HepG2 (cell line): ENCODE measurements around the gene LRRC8E. TPM values are rescaled to one million over a fixed set of nuclear protein-coding genes. Genes with fewer than 3 reads are reported as not detected.
A peak's percentile ranks its signal among the peaks of the same experiment; 100 is the strongest.

Experiments used
- ATAC-seq: fragments of 200-7000 bp; cut with Tn5 transposase; 3 replicates; pipeline ENCODE4 v1.9.1; 2020; ENCODE audit warnings: mild to moderate bottlenecking, moderate library complexity
- BruUV-seq: library from RNA; stranded (reverse); fragments of 400-500 nt; replicated peaks from 2 replicates; lab custom pipeline; 2021; lab: Mats Ljungman, UMichigan
- CTCF ChIA-PET: fragments of 300-600 bp; formaldehyde crosslinking; extraction: SDS; loops from one replicate; lab custom pipeline; 2021; ENCODE audit warnings: low total read pairs, inconsistent platforms, low intra/inter-chr PET ratio; lab: Yijun Ruan, JAX
- POLR2A ChIA-PET: fragments of 350-600 bp; sonication (Branson Sonifier 250); formaldehyde crosslinking; loops from one replicate; lab custom pipeline; 2020; ENCODE audit warnings: antibody characterized with exemption, inconsistent platforms; lab: Yijun Ruan, JAX
- DNase-seq: peaks from one replicate; pipeline ENCODE4 v3.0.0-alpha.2; 2015; ENCODE audit warnings: low spot score
- FAIRE-seq: peaks from 3 replicates; lab custom pipeline; 2011; peaks lifted over from hg19 to GRCh38; lab: Jason Lieb, UNC
- H2AFZ ChIP-seq: one replicate; pipeline ENCODE4 v1.6.1; 2011; ENCODE audit warnings: low read length, inconsistent platforms
- H3K27ac ChIP-seq: fragments of 300-600 bp; 3 replicates; pipeline ENCODE4 v1.8.0; 2011; ENCODE audit warnings: mixed run types, mild to moderate bottlenecking, mixed read lengths, low read length, inconsistent platforms; ENCODE audit not compliant: insufficient read depth; ENCODE audit errors: extremely low read length
- H3K27me3 ChIP-seq, 2 experiments: fragments of 200-600 bp in 1 of 2; 2 replicates in 1 of 2; 3 replicates in 1 of 2; pipeline versions ENCODE4 v1.6.0 to v1.8.0; 2011; ENCODE audit warnings: low read length in 2 of 2, mild to moderate bottlenecking in 2 of 2, moderate library complexity in 2 of 2, inconsistent platforms in 1 of 2; ENCODE audit not compliant: insufficient read depth in 2 of 2, control insufficient read depth in 1 of 2
- H3K36me3 ChIP-seq, 2 experiments: fragments of 200-600 bp in 1 of 2; replicated peaks in 1 of 2; 2 replicates in 1 of 2; 3 replicates in 1 of 2; pipeline versions ENCODE4 v1.5.1 to v1.8.0; 2011; ENCODE audit warnings: low read length in 2 of 2, inconsistent platforms in 1 of 2; ENCODE audit not compliant: insufficient read depth in 2 of 2, control insufficient read depth in 1 of 2
- H3K4me1 ChIP-seq: 2 replicates; pipeline ENCODE4 v1.5.1; 2012; ENCODE audit warnings: low read length, inconsistent platforms; ENCODE audit not compliant: insufficient read depth
- H3K4me2 ChIP-seq: 2 replicates; pipeline ENCODE4 v1.6.0; 2011; ENCODE audit warnings: low read depth, low read length, inconsistent platforms
- H3K4me3 ChIP-seq, 3 experiments: fragments of 200-600 bp in 1 of 3; sonication (generic), shearing (Covaris generic) in 1 of 3; replicated peaks in 1 of 3; 2 replicates each; pipeline ENCODE4 v1.5.1; 2011 to 2016; ENCODE audit warnings: low read length in 3 of 3, inconsistent platforms in 2 of 3, low read depth in 2 of 3, mild to moderate bottlenecking in 2 of 3, control low read depth in 1 of 3, mixed read lengths in 1 of 3; ENCODE audit not compliant: insufficient read depth in 1 of 3
- H3K79me2 ChIP-seq: one replicate; pipeline ENCODE4 v1.6.1; 2011; ENCODE audit warnings: low read length, inconsistent platforms; ENCODE audit not compliant: insufficient read depth
- H3K9ac ChIP-seq: 2 replicates; pipeline ENCODE4 v1.6.0; 2011; ENCODE audit warnings: mild to moderate bottlenecking, low read depth, low read length, inconsistent platforms; ENCODE audit not compliant: insufficient read depth
- H3K9me3 ChIP-seq: 2 replicates; pipeline ENCODE4 v1.5.1; 2012; ENCODE audit warnings: mild to moderate bottlenecking, low read length
- H4K20me1 ChIP-seq: 2 replicates; pipeline ENCODE4 v1.6.0; 2011; ENCODE audit warnings: inconsistent platforms, mild to moderate bottlenecking, low read length, moderate library complexity; ENCODE audit not compliant: insufficient read depth
- DPF2 ChIP-seq: sonication (generic); formaldehyde crosslinking; IDR thresholded peaks from 2 replicates; pipeline ENCODE4 v1.4.0; 2020; ENCODE audit warnings: mild to moderate bottlenecking, low read depth, missing genetic modification reagents, borderline replicate concordance
- ELF3 ChIP-seq: IDR thresholded peaks from 2 replicates; pipeline ENCODE4 v1.6.1; 2016; ENCODE audit warnings: missing genetic modification reagents, missing compliant biosample characterization
- GMEB1 ChIP-seq: sonication (generic); formaldehyde crosslinking; IDR thresholded peaks from 2 replicates; pipeline ENCODE4 v1.5.1; 2020; ENCODE audit warnings: missing genetic modification reagents, mild to moderate bottlenecking, borderline replicate concordance
- JDP2 ChIP-seq: sonication (generic); formaldehyde crosslinking; IDR thresholded peaks from 2 replicates; pipeline ENCODE4 v1.8.1; 2022; ENCODE audit warnings: missing genetic modification reagents, borderline replicate concordance
- LCORL ChIP-seq, 2 experiments: fragments of 450-650 bp in 1 of 2; sonication (generic) in 1 of 2; formaldehyde crosslinking in 1 of 2; IDR thresholded peaks; 2 replicates each; pipeline versions ENCODE4 v1.5.0 to v1.6.1; 2017 to 2020; ENCODE audit warnings: antibody characterized with exemption in 1 of 2, missing genetic modification reagents in 1 of 2
- NR2F2 ChIP-seq: IDR thresholded peaks from 2 replicates; pipeline ENCODE4 v1.6.1; 2012; ENCODE audit warnings: low read depth, inconsistent platforms, borderline replicate concordance
- RBM39 ChIP-seq: fragments of 200-400 bp; formaldehyde crosslinking; IDR thresholded peaks from one replicate; pipeline ENCODE4 v1.6.1; 2018; ENCODE audit warnings: antibody characterized with exemption, mild to moderate bottlenecking, low read depth, low read length; ENCODE audit not compliant: poor library complexity, severe bottlenecking
- ZKSCAN5 ChIP-seq: sonication (generic); formaldehyde crosslinking; IDR thresholded peaks from 2 replicates; pipeline ENCODE4 v1.5.1; 2020; ENCODE audit warnings: mild to moderate bottlenecking, missing genetic modification reagents
- ZNF557 ChIP-seq: sonication (generic); formaldehyde crosslinking; IDR thresholded peaks from 2 replicates; pipeline ENCODE4 v1.4.0; 2020; ENCODE audit warnings: missing genetic modification reagents
- WGBS: methylation state at CpG from one replicate; pipeline ENCODE4 v1.1.6; 2017; ENCODE audit warnings: low lambda C conversion rate; 5-methylcytosine and 5-hydroxymethylcytosine counted together
- in situ Hi-C: cut with HindIII; loops from 2 replicates; pipeline ENCODE4 v1.10.0; 2017; ENCODE audit warnings: low pct_unique_long_range_greater_than_20kb; ENCODE audit not compliant: extremely low pct_ligation_motif_present
- intact Hi-C: fragments of 100-400 bp; cut with micrococcal nuclease; formaldehyde crosslinking; loops from one replicate; pipeline ENCODE4 v1.10.0; 2022; ENCODE audit not compliant: unreplicated experiment
- polyA plus RNA-seq, 8 experiments: library from polyadenylated mRNA; depleted of rRNA in 3 of 8; stranded (reverse) in 7 of 8; unstranded in 1 of 8; fragments of >200 nt; fragmentation: Illumina TruSeq in 4 of 8; extraction: Trizol in 4 of 8; gene quantifications; 2 replicates each; pipeline versions ENCODE4 v1.2.1 to v1.2.3, GENCODE V29; 2011 to 2016; ENCODE audit warnings: low read depth in 4 of 8, missing spikeins in 1 of 8, mixed read lengths in 1 of 8; ENCODE audit not compliant: insufficient read depth in 1 of 8
- total RNA-seq, 5 experiments: library from RNA; depleted of rRNA; stranded (reverse); fragments of >200 nt; fragmentation: Illumina TruSeq; extraction: Trizol; gene quantifications; 2 replicates each; pipeline ENCODE4 v1.2.3, GENCODE V29; 2016; ENCODE audit warnings: low read depth in 1 of 5
- TF ChIP-seq, protein P1 (sequence below): IDR thresholded peaks from 2 replicates; pipeline ENCODE4 v1.6.1; 2012; ENCODE audit warnings: low read depth, low read length, improper control_type of control experiment
- TF ChIP-seq, protein P2 (sequence below): sonication (generic); formaldehyde crosslinking; IDR thresholded peaks from 2 replicates; pipeline ENCODE4 v1.4.0; 2020; ENCODE audit warnings: missing genetic modification reagents, mild to moderate bottlenecking, borderline replicate concordance
- TF ChIP-seq, protein P3 (sequence below): sonication (generic); formaldehyde crosslinking; IDR thresholded peaks from 2 replicates; pipeline ENCODE4 v1.5.0; 2020; ENCODE audit warnings: mild to moderate bottlenecking, missing genetic modification reagents, borderline replicate concordance

The LRRC8E gene
- total and polyA plus RNA-seq, 2 of the 13 experiments (the other 11 are each of a cell fraction or from before 2014, with no cell fraction given), result 8.0 to 10.3 TPM

DNA sequence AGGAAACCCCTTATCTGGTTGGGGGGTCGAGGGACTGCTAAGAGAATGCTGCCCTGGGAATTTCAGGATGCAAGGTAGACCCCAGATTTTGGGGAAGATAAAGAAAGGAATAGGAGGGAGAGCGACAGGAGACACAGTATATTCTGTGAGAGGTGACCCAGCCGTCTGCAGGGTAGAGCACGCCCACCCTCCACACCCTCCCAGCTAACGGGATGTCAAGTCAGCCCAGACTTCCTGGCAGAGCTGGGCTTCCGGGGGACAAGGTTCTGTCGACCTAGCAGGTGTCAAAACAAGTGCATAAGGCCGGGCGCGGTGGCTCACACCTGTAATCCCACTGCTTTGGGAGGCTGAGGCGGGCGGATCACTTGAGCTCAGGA lies 13.4 kb upstream of the LRRC8E start:
- DNase-seq (no peak), ATAC-seq (no peak), FAIRE-seq (no peak)
- H3K79me2 ChIP-seq, result no peaks in the 10 kb centered on the region
- ChIA-PET POLR2A (interaction anchor here (0.9 to 2.8 kb wide), 5 partner anchors 13 to 69 kb away, joined by 5 to 16 read pairs (median 5); partner anchors contain the start of genes LRRC8E, SNAPC2 and TIMM44), CTCF (no interaction called here)
- H3K36me3 ChIP-seq, result no peaks in the 10 kb centered on the region
- H4K20me1 ChIP-seq, result no peaks in the 10 kb centered on the region; the same call in 1 of the 2 replicates
- H3K4me3 ChIP-seq, result peak overlapping the region; percentile 56 to 73 (median 59)
- intact Hi-C loops (loop anchor here (10.0 kb wide), 1 partner anchor 1140 kb away; the partner anchor contains the start of genes GPR108 and TRIP10), in situ Hi-C loops (no loop called here)
- peaks cover 0 to 4% of the 10 kb centered on the region in 2 experiments; a peak in 1 of 5 replicates for H3K27me3 ChIP-seq
- H3K9ac ChIP-seq, result no peak overlapping the region
- no TSS peak for BruUV-seq
- H3K9me3 ChIP-seq, result no peaks in the 10 kb centered on the region
- 27% methylated on average over 12 of the region's 12 CpGs for whole genome bisulfite sequencing
- H2AFZ ChIP-seq, result no peak overlapping the region
- H3K27ac ChIP-seq, result no peak overlapping the region
- peaks cover 56% of the 10 kb centered on the region for H3K4me1 ChIP-seq
- peak overlapping the region; percentile 97 for H3K4me2 ChIP-seq
- TF ChIP-seq RBM39 (no peak), ELF3 (CRISPR knock-in tag) (0 out of 2 replicates have a peak, but pooled peaks have one; percentile 5), NR2F2 (no peak), ZNF557 (CRISPR knock-in tag) (no peak), LCORL (IDR thresholded peaks at IDR 0.05) (no peak), LCORL (CRISPR knock-in tag; IDR thresholded peaks at IDR 0.05) (0 out of 2 replicates have a peak, but pooled peaks have one; percentile 19), ZKSCAN5 (no peak), GMEB1 (CRISPR knock-in tag) (no peak), JDP2 (CRISPR knock-in tag) (no peak), DPF2 (CRISPR knock-in tag) (no peak)
- TF ChIP-seq, protein P1, sequence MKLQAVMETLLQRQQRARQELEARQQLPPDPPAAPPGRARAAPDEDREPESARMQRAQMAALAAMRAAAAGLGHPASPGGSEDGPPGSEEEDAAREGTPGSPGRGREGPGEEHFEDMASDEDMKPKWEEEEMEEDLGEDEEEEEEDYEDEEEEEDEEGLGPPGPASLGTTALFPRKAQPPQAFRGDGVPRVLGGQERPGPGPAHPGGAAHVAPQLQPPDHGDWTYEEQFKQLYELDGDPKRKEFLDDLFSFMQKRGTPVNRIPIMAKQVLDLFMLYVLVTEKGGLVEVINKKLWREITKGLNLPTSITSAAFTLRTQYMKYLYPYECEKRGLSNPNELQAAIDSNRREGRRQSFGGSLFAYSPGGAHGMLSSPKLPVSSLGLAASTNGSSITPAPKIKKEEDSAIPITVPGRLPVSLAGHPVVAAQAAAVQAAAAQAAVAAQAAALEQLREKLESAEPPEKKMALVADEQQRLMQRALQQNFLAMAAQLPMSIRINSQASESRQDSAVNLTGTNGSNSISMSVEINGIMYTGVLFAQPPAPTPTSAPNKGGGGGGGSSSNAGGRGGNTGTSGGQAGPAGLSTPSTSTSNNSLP, result no peak
- TF ChIP-seq, protein P2, sequence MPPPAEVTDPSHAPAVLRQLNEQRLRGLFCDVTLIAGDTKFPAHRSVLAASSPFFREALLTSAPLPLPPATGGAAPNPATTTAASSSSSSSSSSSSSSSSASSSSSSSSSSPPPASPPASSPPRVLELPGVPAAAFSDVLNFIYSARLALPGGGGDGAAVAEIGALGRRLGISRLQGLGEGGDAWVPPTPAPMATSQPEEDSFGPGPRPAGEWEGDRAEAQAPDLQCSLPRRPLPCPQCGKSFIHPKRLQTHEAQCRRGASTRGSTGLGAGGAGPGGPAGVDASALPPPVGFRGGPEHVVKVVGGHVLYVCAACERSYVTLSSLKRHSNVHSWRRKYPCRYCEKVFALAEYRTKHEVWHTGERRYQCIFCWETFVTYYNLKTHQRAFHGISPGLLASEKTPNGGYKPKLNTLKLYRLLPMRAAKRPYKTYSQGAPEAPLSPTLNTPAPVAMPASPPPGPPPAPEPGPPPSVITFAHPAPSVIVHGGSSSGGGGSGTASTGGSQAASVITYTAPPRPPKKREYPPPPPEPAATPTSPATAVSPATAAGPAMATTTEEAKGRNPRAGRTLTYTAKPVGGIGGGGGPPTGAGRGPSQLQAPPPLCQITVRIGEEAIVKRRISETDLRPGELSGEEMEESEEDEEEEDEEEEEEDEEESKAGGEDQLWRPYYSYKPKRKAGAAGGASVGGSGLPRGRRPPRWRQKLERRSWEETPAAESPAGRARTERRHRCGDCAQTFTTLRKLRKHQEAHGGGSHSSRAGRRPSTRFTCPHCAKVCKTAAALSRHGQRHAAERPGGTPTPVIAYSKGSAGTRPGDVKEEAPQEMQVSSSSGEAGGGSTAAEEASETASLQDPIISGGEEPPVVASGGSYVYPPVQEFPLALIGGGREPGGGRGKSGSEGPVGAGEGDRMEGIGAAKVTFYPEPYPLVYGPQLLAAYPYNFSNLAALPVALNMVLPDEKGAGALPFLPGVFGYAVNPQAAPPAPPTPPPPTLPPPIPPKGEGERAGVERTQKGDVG (CRISPR knock-in tag), result 0 out of 2 replicates have a peak, but pooled peaks have one; percentile 31
- TF ChIP-seq, protein P3, sequence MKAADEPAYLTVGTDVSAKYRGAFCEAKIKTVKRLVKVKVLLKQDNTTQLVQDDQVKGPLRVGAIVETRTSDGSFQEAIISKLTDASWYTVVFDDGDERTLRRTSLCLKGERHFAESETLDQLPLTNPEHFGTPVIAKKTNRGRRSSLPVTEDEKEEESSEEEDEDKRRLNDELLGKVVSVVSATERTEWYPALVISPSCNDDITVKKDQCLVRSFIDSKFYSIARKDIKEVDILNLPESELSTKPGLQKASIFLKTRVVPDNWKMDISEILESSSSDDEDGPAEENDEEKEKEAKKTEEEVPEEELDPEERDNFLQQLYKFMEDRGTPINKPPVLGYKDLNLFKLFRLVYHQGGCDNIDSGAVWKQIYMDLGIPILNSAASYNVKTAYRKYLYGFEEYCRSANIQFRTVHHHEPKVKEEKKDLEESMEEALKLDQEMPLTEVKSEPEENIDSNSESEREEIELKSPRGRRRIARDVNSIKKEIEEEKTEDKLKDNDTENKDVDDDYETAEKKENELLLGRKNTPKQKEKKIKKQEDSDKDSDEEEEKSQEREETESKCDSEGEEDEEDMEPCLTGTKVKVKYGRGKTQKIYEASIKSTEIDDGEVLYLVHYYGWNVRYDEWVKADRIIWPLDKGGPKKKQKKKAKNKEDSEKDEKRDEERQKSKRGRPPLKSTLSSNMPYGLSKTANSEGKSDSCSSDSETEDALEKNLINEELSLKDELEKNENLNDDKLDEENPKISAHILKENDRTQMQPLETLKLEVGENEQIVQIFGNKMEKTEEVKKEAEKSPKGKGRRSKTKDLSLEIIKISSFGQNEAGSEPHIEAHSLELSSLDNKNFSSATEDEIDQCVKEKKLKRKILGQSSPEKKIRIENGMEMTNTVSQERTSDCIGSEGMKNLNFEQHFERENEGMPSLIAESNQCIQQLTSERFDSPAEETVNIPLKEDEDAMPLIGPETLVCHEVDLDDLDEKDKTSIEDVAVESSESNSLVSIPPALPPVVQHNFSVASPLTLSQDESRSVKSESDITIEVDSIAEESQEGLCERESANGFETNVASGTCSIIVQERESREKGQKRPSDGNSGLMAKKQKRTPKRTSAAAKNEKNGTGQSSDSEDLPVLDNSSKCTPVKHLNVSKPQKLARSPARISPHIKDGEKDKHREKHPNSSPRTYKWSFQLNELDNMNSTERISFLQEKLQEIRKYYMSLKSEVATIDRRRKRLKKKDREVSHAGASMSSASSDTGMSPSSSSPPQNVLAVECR, result no peak; the same call in 1 of the 2 replicates
